Hepatocyte (in vitro differentiated cells): ENCODE measurements around the gene SPO11.

Source experiments
- EZH2 ChIP-seq: fragments of 200-600 bp; sonication (generic); IDR thresholded peaks from 2 replicates; pipeline ENCODE4 v1.6.1; 2016; ENCODE audit warnings: antibody characterized with exemption, mild to moderate bottlenecking, borderline replicate concordance
- TF ChIP-seq, protein P1 (sequence below): fragments of 200-600 bp; sonication (generic); IDR thresholded peaks from 2 replicates; pipeline ENCODE4 v1.5.1; 2016; ENCODE audit warnings: antibody characterized with exemption, mild to moderate bottlenecking; ENCODE audit not compliant: poor library complexity

DNA sequence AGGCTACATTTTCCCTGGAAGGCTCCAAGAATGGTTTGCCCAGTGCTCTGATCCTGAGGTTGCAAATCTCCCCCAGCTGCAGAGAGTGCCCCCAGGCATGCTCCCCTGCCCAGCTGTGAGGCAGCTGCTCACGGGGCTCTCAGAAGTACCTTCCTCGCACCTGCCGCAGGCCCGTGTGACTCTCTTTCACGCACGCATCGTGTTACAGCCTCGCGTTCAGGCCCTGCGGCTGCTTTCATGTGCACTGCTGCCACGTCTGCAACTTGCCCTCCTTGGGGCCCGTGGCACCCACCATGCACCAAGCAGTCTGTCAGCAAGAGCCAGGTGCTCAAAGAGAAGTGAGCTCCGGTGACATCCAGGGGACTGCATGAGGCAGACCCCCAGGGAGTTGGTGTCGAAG, 28.6 kb upstream of the SPO11 start:
- TF ChIP-seq, protein P1, sequence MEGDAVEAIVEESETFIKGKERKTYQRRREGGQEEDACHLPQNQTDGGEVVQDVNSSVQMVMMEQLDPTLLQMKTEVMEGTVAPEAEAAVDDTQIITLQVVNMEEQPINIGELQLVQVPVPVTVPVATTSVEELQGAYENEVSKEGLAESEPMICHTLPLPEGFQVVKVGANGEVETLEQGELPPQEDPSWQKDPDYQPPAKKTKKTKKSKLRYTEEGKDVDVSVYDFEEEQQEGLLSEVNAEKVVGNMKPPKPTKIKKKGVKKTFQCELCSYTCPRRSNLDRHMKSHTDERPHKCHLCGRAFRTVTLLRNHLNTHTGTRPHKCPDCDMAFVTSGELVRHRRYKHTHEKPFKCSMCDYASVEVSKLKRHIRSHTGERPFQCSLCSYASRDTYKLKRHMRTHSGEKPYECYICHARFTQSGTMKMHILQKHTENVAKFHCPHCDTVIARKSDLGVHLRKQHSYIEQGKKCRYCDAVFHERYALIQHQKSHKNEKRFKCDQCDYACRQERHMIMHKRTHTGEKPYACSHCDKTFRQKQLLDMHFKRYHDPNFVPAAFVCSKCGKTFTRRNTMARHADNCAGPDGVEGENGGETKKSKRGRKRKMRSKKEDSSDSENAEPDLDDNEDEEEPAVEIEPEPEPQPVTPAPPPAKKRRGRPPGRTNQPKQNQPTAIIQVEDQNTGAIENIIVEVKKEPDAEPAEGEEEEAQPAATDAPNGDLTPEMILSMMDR = no peak
- no peak for TF ChIP-seq EZH2
